ENCODE results near the gene CDH4.

- no peak for TF ChIP-seq CTCF (IDR thresholded peaks at IDR 0.05; ENCODE audit: insufficient read depth, low read depth, low read length)
- TF ChIP-seq EZH2 (IDR thresholded peaks at IDR 0.05; ENCODE audit: insufficient read depth, low read length): no peak
Measured at GRCh38 chr20:61290721-61291120, 38.7 kb downstream of the CDH4 start.

Data from astrocyte (in vitro differentiated cells and primary cell).